ENCODE measurements around the gene OIP5. TPM values are rescaled to one million over a fixed set of nuclear protein-coding genes. Genes with fewer than 3 reads are reported as not detected.

The OIP5 gene
- total and polyA plus RNA-seq, 9 of the 15 experiments (the other 6 are each of a cell fraction or from before 2014, with no cell fraction given) = 8.3 to 54.8 (median 35.3) TPM

- TF ChIP-seq MYBL2 (IDR thresholded peaks at IDR 0.05; ENCODE audit: low read depth) (no peak), MYBL2 (CRISPR knock-in tag; IDR thresholded peaks at IDR 0.05; ENCODE audit: borderline replicate concordance) (no peak), ZNF384 (IDR thresholded peaks at IDR 0.05; ENCODE audit: low read depth, low read length) (peak; percentile 55; the same call in 1 of the 2 replicates), DPF2 (IDR thresholded peaks at IDR 0.05) (0 out of 2 replicates have a peak, but pooled peaks have one; percentile 30)
Observed at GRCh38 chr15:41336549-41336948, 4.2 kb upstream of the OIP5 start (continued).

- Histone ChIP-seq H3K27me3 (ENCODE audit: control insufficient read depth in 2 of 2, insufficient read depth in 2 of 2, low read length in 2 of 2) (no peaks in the 10 kb centered on the region), H3K4me2 (ENCODE audit: insufficient read depth, low read length) (peak overlapping the region; percentile 90), H3K9me1 (ENCODE audit: control insufficient read depth, insufficient read depth, low read length) (no peaks in the 10 kb centered on the region), H3K79me2 (ENCODE audit: control insufficient read depth, insufficient read depth, low read length) (peaks cover 87% of the 10 kb centered on the region), H3K9ac (ENCODE audit: insufficient read depth in 1 of 2, low read depth in 2 of 2, low read length in 2 of 2) (peak overlapping the region; percentile 69 to 90), H3K27ac (ENCODE audit: extremely low read depth, low read depth, low read length) (peak overlapping the region; percentile 94), H3K9me3 (replicated peaks; ENCODE audit: control insufficient read depth, insufficient read depth, low read depth, low read length) (no peaks in the 10 kb centered on the region), H3K4me3 (peak overlapping the region; percentile 83), H4K20me1 (replicated peaks; ENCODE audit: control insufficient read depth, insufficient read depth, low read length) (peaks cover 4% of the 10 kb centered on the region; the same call in 1 of the 2 replicates), H3K36me3 (ENCODE audit: control insufficient read depth, insufficient read depth, low read length) (peaks cover 35% of the 10 kb centered on the region), H3K4me1 (replicated peaks in 1 of 2; ENCODE audit: control insufficient read depth in 2 of 2, insufficient read depth in 2 of 2, low read length in 2 of 2) (peaks cover 4 to 9% of the 10 kb centered on the region in 2 experiments; a peak in 2 of 5 replicates), H2AFZ (ENCODE audit: low read depth, low read length) (peak overlapping the region; percentile 2; the same call in 1 of the 2 replicates)
- ChIA-PET CTCF (ENCODE audit: low intra/inter-chr PET ratio) (no interaction called here), POLR2A (interaction anchor here (0.6 to 2.6 kb wide), 8 partner anchors 9 to 759 kb away, joined by 3 to 29 read pairs (median 6); no protein-coding TSS in a partner anchor)
- in situ Hi-C loops (cut with MboI) = no loop called here
- no TSS peak for BruUV-seq (replicated peaks)
- peak in 2 of 4 experiments; percentile 40 to 69 for DNase-seq (ENCODE audit: extremely low read depth in 1 of 4, low spot score in 3 of 4)
- intact Hi-C loops (cut with micrococcal nuclease) = loop anchor here (5.0 kb wide), 1 partner anchor 52 kb away; no protein-coding TSS in a partner anchor
- peak; percentile 65 for FAIRE-seq
- 0% methylated on average over 12 of the region's 12 CpGs for WGBS (ENCODE audit: insufficient coverage, low coverage, missing lambda C conversion rate)
- ATAC-seq = peak; percentile 1; the same call in 1 of the 3 replicates
- TF ChIP-seq SMARCC2 (IDR thresholded peaks at IDR 0.05; ENCODE audit: low read depth) = peak; percentile 65; the same call in 1 of the 2 replicates
- TF ChIP-seq KLF13 (tag; IDR thresholded peaks at IDR 0.05; ENCODE audit: borderline replicate concordance, low read depth) = no peak
- no peak for TF ChIP-seq CTBP1 (IDR thresholded peaks at IDR 0.05; ENCODE audit: borderline replicate concordance)
- TF ChIP-seq CUX1 (CRISPR knock-in tag; IDR thresholded peaks at IDR 0.05) = no peak
- TF ChIP-seq MTA1 (IDR thresholded peaks at IDR 0.05; ENCODE audit: borderline replicate concordance) = no peak
- 0 out of 2 replicates have a peak, but pooled peaks have one; percentile 62 for TF ChIP-seq GATAD2A (IDR thresholded peaks at IDR 0.05)
- no peak for TF ChIP-seq SMC3 (conservative IDR thresholded peaks at IDR 0.05; ENCODE audit: insufficient read depth, low read depth, low read length)
- no peak for TF ChIP-seq POLR2AphosphoS2 (IDR thresholded peaks at IDR 0.05; ENCODE audit: low read length)
- TF ChIP-seq ZNF24 (IDR thresholded peaks at IDR 0.05) = no peak; the same call in 1 of the 2 replicates
- TF ChIP-seq ZNF184 (CRISPR knock-in tag; IDR thresholded peaks at IDR 0.05) = no peak
- no peak for TF ChIP-seq ZNF707 (CRISPR knock-in tag; conservative IDR thresholded peaks at IDR 0.05)
- TF ChIP-seq MTA3 (IDR thresholded peaks at IDR 0.05; ENCODE audit: borderline replicate concordance) = no peak
- no peak for TF ChIP-seq ZNF3 (CRISPR knock-in tag; IDR thresholded peaks at IDR 0.05)
Observed at GRCh38 chr15:41334293-41335120, 2.1 kb upstream of the OIP5 start.

Measured in K562 (cell line).